Heart left ventricle (tissue), 13 donors: ENCODE results near the gene SLC25A1.

ENCODE experiments used
- POLR2A ChIP-seq, 2 donors: fragments of 450-650 bp; IDR thresholded peaks; one replicate each; pipeline ENCODE4 v1.6.1; 2017; ENCODE audit warnings: antibody characterized with exemption in 2 of 2, mild to moderate bottlenecking in 2 of 2, moderate library complexity in 2 of 2
- TF ChIP-seq, protein P1 (sequence below), 12 donors: fragments of 200-600 bp; sonication (generic) in 4 of 12; IDR thresholded peaks; one replicate each; pipeline versions ENCODE4 v1.5.0 to v1.8.0; 2018 to 2022; ENCODE audit warnings: antibody characterized with exemption in 12 of 12, mild to moderate bottlenecking in 5 of 12
- donor health status: ischemic (EF 13 %, LVEDD 7.1; RV severe dilation, severe dysfunction).
- donor health status: DM: no; HTN: yes; CAD: no.
- donor health status: DM: no; HTN: no; CAD: no.
- donor health status: ischemic (EF 25% LVEDD 6.9; RV normal size, moderate dysfunction).
- donor health status: ischemic (EF 25% LVEDD 5.7; RV mildly dilated, moderate dysfunction).
- donor health status: ischemic (EF 35%, LVEDD 5.7; RV mildly dilated, moderate dysfunction).
- donor health status: nonischemic (EF 11% LVEDD 7.7; RV severe dilation, severe dysfunction).
- donor health status: DM: yes; HTN: yes; CAD: no.
- donor health status: PGD.
- donor health status: ischemic (EF 29% LVEDD 5.4; RV normal size, mild dysfunction).
- donor health status: nonischemic (EF 23%, LVEDD 6.1; RV moderate dilation, normal function).

DNA sequence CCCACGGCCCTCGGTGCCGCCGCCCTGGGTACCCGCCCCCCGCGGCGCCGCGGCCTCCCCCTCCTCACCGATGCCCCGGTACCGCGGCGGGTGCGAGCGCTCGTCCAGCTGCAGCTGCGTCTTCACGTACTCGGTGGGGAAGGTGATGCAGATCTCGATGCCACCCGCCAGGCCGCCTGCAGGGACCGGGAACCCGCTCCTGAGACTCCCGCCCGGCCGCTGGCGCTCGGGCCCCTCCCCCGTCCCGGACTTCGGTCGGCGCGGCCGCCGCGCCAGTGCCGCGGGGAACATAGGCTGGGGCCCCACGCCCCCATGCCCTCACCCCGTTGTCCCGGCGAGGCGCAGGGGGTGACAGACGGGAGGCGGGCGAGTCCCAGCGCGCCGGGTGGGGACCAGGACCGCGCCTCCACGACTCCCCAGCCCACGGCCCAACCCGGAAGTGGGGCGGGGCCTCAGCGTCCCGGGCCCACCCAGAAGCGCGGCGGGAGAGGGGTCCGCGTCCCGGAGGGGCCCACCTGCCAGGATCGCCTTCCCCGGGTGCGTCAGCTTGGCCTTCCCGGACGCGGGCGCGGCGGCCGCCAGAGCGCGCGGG, 375 bp downstream of the SLC25A1 start:
- TF ChIP-seq POLR2A (IDR thresholded peaks at IDR 0.05) = no peak
- TF ChIP-seq, protein P1, sequence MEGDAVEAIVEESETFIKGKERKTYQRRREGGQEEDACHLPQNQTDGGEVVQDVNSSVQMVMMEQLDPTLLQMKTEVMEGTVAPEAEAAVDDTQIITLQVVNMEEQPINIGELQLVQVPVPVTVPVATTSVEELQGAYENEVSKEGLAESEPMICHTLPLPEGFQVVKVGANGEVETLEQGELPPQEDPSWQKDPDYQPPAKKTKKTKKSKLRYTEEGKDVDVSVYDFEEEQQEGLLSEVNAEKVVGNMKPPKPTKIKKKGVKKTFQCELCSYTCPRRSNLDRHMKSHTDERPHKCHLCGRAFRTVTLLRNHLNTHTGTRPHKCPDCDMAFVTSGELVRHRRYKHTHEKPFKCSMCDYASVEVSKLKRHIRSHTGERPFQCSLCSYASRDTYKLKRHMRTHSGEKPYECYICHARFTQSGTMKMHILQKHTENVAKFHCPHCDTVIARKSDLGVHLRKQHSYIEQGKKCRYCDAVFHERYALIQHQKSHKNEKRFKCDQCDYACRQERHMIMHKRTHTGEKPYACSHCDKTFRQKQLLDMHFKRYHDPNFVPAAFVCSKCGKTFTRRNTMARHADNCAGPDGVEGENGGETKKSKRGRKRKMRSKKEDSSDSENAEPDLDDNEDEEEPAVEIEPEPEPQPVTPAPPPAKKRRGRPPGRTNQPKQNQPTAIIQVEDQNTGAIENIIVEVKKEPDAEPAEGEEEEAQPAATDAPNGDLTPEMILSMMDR (IDR thresholded peaks at IDR 0.05) = no peak
